ENCODE results near the gene NANS.
"Not testable (repeated sequence)": the region's sequence is repeated elsewhere in the genome, so short reads cannot be mapped to it uniquely, and the experiment has no call there.

Gene NANS

GRCh38 chr9:98080326-98080725 is 23.8 kb downstream of the NANS start:
- DNase-seq: peak; percentile 45

GRCh38 chr9:98080780-98081179 is 24.2 kb downstream of the NANS start:
- no peak for DNase-seq

GRCh38 chr9:98081477-98082219 is 25.1 kb downstream of the NANS start:
- DNase-seq: no peak

- DNase-seq: no peak
Measured at GRCh38 chr9:98083061-98083501, 26.5 kb downstream of the NANS start.

GRCh38 chr9:98083566-98084183 is 27.1 kb downstream of the NANS start:
- no peak for DNase-seq

- DNase-seq: peak; percentile 27
Measured at GRCh38 chr9:98084396-98084795, 27.9 kb downstream of the NANS start.

- no peak for DNase-seq
Measured at GRCh38 chr9:98085058-98085457, 28.5 kb downstream of the NANS start.

GRCh38 chr9:98085944-98086343 is 29.4 kb downstream of the NANS start:
- DNase-seq: no peak

- DNase-seq: no peak
Measured at GRCh38 chr9:98086461-98086860, 29.9 kb downstream of the NANS start.

GRCh38 chr9:98087420-98088354 is 31.2 kb downstream of the NANS start:
- peak; percentile 52 for DNase-seq

- not testable (repeated sequence) for DNase-seq
Measured at GRCh38 chr9:98090674-98091073, 34.1 kb downstream of the NANS start.

GRCh38 chr9:98091735-98092612 is 35.4 kb downstream of the NANS start:
- DNase-seq: peak; percentile 39

- no peak for DNase-seq
Measured at GRCh38 chr9:98092613-98092931, 36.0 kb downstream of the NANS start.

- no peak for DNase-seq
Measured at GRCh38 chr9:98094316-98094715, 37.8 kb downstream of the NANS start.

GRCh38 chr9:98094851-98095250 is 38.3 kb downstream of the NANS start:
- DNase-seq: no peak

- DNase-seq: no peak
Measured at GRCh38 chr9:98095401-98095800, 38.9 kb downstream of the NANS start.

GRCh38 chr9:98096091-98096490 is 39.6 kb downstream of the NANS start:
- no peak for DNase-seq

GRCh38 chr9:98097836-98098235 is 41.3 kb downstream of the NANS start:
- DNase-seq: no peak

- DNase-seq: no peak
Measured at GRCh38 chr9:98099346-98099745, 42.8 kb downstream of the NANS start.

- no peak for DNase-seq
Measured at GRCh38 chr9:98099898-98100297, 43.4 kb downstream of the NANS start.

- DNase-seq: no peak
Measured at GRCh38 chr9:98100456-98100855, 43.9 kb downstream of the NANS start.

- DNase-seq: no peak
Measured at GRCh38 chr9:98101416-98101815, 44.9 kb downstream of the NANS start.

Measured in fibroblast of skin of scalp (primary cell).